HG02840 (cell line): ENCODE measurements around the gene CCL14.
"Not testable (repeated sequence)": the region's sequence is repeated elsewhere in the genome, so short reads cannot be mapped to it uniquely, and the experiment has no call there.

Experiments used
- ATAC-seq: cut with Tn5 transposase; IDR thresholded peaks from one replicate; pipeline ENCODE4 v1.9.1; 2021; ENCODE audit warnings: mild to moderate bottlenecking, moderate library complexity, moderate number of reproducible peaks; ENCODE audit not compliant: unreplicated experiment, low FRiP score

Gene CCL14

GRCh38 chr17:35995346-35995745 lies 8.8 kb upstream of the CCL14 start:
- not testable (repeated sequence) for ATAC-seq

- ATAC-seq = no peak
Observed at GRCh38 chr17:35991075-35991474, 4.5 kb upstream of the CCL14 start.

GRCh38 chr17:35988164-35988563 lies 1.6 kb upstream of the CCL14 start:
- ATAC-seq = no peak

- ATAC-seq = no peak
Observed at GRCh38 chr17:35984140-35984539, 2.4 kb downstream of the CCL14 start.

- no peak for ATAC-seq
Observed at GRCh38 chr17:35982409-35983191, 3.9 kb downstream of the CCL14 start.

- no peak for ATAC-seq
Observed at GRCh38 chr17:35981908-35982330, 4.6 kb downstream of the CCL14 start.

GRCh38 chr17:35981246-35981645 lies 5.3 kb downstream of the CCL14 start, which contains the start of gene CCL16:
CCL16 (minus strand) TSS chr17:35981497; CDS start chr17:35981420, 77 bp downstream.
- ATAC-seq = no peak

- ATAC-seq = no peak
Observed at GRCh38 chr17:35978346-35978745, 8.2 kb downstream of the CCL14 start.

GRCh38 chr17:35977509-35977908 lies 9.0 kb downstream of the CCL14 start:
- ATAC-seq = no peak

GRCh38 chr17:35973333-35974260 lies 12.9 kb downstream of the CCL14 start:
- no peak for ATAC-seq

- ATAC-seq = no peak
Observed at GRCh38 chr17:35972945-35973332, 13.6 kb downstream of the CCL14 start.

- ATAC-seq = no peak
Observed at GRCh38 chr17:35972535-35972934, 14.0 kb downstream of the CCL14 start.

GRCh38 chr17:35972066-35972465 lies 14.5 kb downstream of the CCL14 start:
- no peak for ATAC-seq

GRCh38 chr17:35969558-35970380 lies 16.8 kb downstream of the CCL14 start:
- ATAC-seq = no peak

- ATAC-seq = no peak
Observed at GRCh38 chr17:35968520-35969054, 17.9 kb downstream of the CCL14 start.

GRCh38 chr17:35965272-35965671 lies 21.3 kb downstream of the CCL14 start:
- no peak for ATAC-seq

GRCh38 chr17:35963663-35964062 lies 22.9 kb downstream of the CCL14 start:
- no peak for ATAC-seq

- ATAC-seq = no peak
Observed at GRCh38 chr17:35953720-35954119, 32.8 kb downstream of the CCL14 start.

- ATAC-seq = no peak
Observed at GRCh38 chr17:35949401-35949800, 37.1 kb downstream of the CCL14 start.

- no peak for ATAC-seq
Observed at GRCh38 chr17:35948092-35948491, 38.4 kb downstream of the CCL14 start.
